Urothelium cell line (cell line): Measurements from ENCODE around the gene MYO15B.
"Not testable (repeated sequence)": the region's sequence is repeated elsewhere in the genome, so short reads cannot be mapped to it uniquely, and the experiment has no call there.

ENCODE experiments used
- DNase-seq: peaks from one replicate; pipeline ENCODE4 v3.0.0; 2011; ENCODE audit warnings: low spot score, mixed read lengths
- FAIRE-seq: peaks from 2 replicates; lab custom pipeline; 2011; peaks lifted over from hg19 to GRCh38; lab: Jason Lieb, UNC

The MYO15B gene

GRCh38 chr17:75637143-75637538 is 49.5 kb downstream of the MYO15B start:
- peak; percentile 17 for FAIRE-seq
- no peak for DNase-seq

GRCh38 chr17:75637551-75637950 is 50.0 kb downstream of the MYO15B start:
- FAIRE-seq (no peak), DNase-seq (no peak)

GRCh38 chr17:75638039-75638438 is 50.4 kb downstream of the MYO15B start:
- not testable (repeated sequence) for FAIRE-seq, DNase-seq

- DNase-seq, result no peak
- FAIRE-seq, result no peak
These were observed 51.3 kb downstream of the MYO15B start for GRCh38 chr17:75638893-75639292.

GRCh38 chr17:75639327-75639726 is 51.7 kb downstream of the MYO15B start:
- FAIRE-seq (no peak), DNase-seq (no peak)

GRCh38 chr17:75639771-75640555 is 52.4 kb downstream of the MYO15B start:
- DNase-seq (no peak), FAIRE-seq (peak; percentile 56)

- FAIRE-seq (peak; percentile 73), DNase-seq (no peak)
These were observed 53.0 kb downstream of the MYO15B start for GRCh38 chr17:75640556-75641119.

- no peak for FAIRE-seq
- DNase-seq, result no peak
These were observed 53.7 kb downstream of the MYO15B start for GRCh38 chr17:75641343-75641742.

GRCh38 chr17:75642182-75642783 is 54.7 kb downstream of the MYO15B start:
- FAIRE-seq (peak; percentile 65), DNase-seq (no peak)

- no peak for DNase-seq
These were observed 55.4 kb downstream of the MYO15B start for GRCh38 chr17:75642784-75643642.

GRCh38 chr17:75643643-75644017 is 56.0 kb downstream of the MYO15B start:
- DNase-seq, result no peak
- FAIRE-seq, result no peak

More at GRCh38 chr17:75642784-75643642, 55.4 kb downstream of the MYO15B start:
- no peak for FAIRE-seq

- FAIRE-seq (peak; percentile 77), DNase-seq (no peak)
These were observed 57.9 kb downstream of the MYO15B start for GRCh38 chr17:75645501-75645888.

- FAIRE-seq (no peak), DNase-seq (no peak)
These were observed 58.5 kb downstream of the MYO15B start for GRCh38 chr17:75645889-75646637.

GRCh38 chr17:75646638-75646992 is 59.0 kb downstream of the MYO15B start:
- FAIRE-seq, result no peak
- no peak for DNase-seq

- DNase-seq (no peak), FAIRE-seq (no peak)
These were observed 59.5 kb downstream of the MYO15B start for GRCh38 chr17:75647061-75647460.

- no peak for FAIRE-seq
- DNase-seq, result no peak
These were observed 60.3 kb downstream of the MYO15B start for GRCh38 chr17:75647921-75648320.

- DNase-seq, result no peak
- no peak for FAIRE-seq
These were observed 62.1 kb downstream of the MYO15B start for GRCh38 chr17:75649687-75650086.

GRCh38 chr17:75650874-75651273 is 63.3 kb downstream of the MYO15B start:
- no peak for FAIRE-seq
- DNase-seq, result no peak

- peak; percentile 61 for FAIRE-seq
- DNase-seq, result no peak
These were observed 64.7 kb downstream of the MYO15B start for GRCh38 chr17:75652341-75652740.

- FAIRE-seq, result peak; percentile 85
- peak; percentile 69 for DNase-seq
These were observed 65.4 kb downstream of the MYO15B start for GRCh38 chr17:75652934-75653549.
